GM10847 (cell line): ENCODE data around the gene RPS6KB1.

Experiments used
- POLR2A ChIP-seq: IDR thresholded peaks from 2 replicates; pipeline ENCODE4 v1.6.1; 2011; ENCODE audit not compliant: insufficient read length; ENCODE audit errors: extremely low read depth

The RPS6KB1 gene

DNA sequence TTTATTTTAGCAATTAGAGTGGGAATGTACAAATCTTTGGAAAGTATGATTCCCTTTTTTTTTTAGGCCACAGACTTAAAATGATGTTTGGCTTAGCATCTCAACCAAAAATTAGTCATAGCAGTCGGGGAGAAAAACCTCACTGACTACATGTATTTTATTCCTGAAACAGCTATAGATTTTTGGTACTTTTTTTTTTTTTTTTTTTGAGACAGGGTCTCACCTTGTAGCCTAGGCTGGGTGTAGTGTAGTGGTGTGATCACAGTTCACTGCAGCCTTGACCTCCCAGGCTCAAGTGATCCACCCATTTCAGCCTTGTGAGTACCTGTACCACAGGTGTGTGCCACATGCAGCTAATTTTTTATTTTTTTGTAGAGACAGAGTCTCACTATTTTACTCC is 48.2 kb downstream of the RPS6KB1 start:
- TF ChIP-seq POLR2A: no peak

DNA sequence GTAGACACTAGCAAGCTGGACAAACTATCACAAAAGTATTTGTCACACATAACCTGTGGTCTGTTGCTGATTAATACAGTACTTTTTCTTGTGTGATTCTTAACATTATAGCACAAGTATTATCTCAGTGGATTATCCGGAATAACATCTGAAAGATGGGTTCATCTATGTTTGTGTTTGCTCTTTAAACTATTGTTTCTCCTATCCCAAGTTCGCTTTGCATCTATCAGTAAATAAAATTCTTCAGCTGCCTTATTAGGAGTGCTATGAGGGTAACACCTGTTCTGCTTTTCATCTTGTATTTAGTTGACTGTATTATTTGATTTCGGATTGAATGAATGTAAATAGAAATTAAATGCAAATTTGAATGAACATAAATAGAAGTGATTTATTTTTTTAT is 57.1 kb downstream of the RPS6KB1 start:
- TF ChIP-seq POLR2A: no peak

DNA sequence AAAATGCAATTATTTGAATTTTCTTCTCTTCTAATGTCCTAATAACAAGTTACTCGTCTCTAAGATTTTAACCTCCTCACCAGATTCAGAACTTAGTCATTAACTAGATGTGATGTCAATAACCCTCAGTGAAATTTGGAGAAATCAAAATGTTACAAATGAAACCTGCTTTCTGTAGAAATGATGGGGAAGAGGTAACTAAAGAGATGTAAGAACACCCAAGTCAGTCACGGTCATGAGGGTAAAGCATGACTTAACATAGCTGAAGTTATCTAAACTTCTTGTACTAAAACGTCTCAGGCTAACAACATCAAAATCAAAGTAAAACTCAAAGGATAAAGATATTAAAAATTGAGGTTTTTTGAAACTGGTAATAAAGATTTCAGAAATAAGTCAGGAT is 61.9 kb downstream of the RPS6KB1 start:
- no peak for TF ChIP-seq POLR2A

- TF ChIP-seq POLR2A: no peak
Observed at GRCh38 chr17:59962739-59963318, 69.9 kb downstream of the RPS6KB1 start.

DNA sequence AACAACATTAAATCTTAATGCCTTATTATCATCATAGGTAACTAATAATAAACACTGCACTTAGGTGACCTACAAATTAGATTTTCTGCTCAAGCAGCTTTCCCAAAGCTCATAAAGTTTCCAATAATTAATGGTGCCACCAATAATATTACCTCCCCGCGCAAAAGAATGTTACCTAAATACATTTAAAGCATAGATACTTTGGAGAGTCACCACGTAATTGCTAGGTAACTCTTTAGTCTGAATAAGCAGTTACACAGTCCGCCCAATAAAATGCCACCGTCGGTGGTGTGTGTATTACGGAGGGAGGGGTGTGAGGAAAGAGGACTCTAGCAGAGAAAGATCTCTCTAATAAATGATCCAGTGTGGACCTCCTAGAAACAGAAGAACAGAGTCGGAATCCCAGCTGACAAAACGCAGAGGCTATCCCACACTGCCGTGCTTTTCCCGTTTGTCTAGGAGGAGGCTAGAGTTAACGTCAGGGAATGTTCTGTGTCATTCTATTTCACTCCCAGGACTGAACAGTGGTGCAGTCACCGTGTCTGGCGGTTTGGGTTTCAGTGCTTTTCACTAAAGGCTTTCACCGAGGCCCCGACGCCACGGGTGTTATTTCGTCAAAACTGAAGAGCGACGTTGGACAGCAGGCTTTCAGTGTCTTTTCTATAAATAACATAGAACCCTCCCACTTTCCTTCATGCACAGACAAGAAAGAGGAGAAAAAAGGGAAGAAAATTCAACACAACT is 71.0 kb downstream of the RPS6KB1 start:
- no peak for TF ChIP-seq POLR2A

DNA sequence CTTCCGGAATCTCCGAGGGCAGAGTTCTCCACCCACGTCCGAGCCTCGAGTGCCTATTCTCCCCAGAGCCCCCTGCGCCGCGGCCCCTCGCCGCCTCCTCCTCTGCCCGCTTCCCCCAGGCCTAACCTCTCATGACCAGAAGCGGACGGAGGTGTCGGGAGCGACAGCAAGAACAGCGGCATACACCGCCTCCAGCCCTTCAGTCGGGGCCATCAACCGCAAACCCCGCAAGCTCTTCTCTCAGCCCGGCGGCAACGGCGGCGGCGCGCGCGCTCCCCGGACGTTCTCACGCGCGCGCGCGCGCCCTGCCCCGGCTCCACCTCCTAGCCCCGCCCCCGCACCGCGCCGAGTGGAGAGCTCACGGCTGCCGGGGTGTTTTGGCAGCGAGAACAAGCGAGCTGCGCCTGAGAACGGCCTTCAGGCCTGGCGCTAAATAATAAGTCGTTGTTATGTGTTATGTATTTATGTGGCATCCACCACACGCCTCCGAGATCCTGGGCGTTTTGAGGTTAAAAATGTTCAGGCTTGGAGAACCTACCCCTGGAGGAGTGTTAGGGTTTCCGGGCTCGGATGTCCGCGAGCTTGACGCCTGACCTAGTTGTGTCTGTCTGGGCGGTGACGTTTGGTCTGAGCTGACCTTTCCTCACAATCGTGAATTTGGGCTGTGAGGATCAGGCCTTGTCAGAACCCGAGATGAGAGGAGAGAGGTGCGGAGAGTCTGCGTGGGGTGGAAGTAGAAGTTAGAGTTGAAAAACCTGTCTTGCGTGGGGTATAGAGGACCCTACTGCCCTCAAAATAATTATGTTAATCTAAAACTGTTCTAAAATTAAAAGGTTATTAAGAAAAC is 71.8 kb downstream of the RPS6KB1 start, which contains the start of gene RNFT1:
TSS of gene RNFT1 (minus strand) at position 259 of the 847 bp plus-strand sequence. CDS start at position 182, 77 bp downstream.
- peak; percentile 57 for TF ChIP-seq POLR2A

DNA sequence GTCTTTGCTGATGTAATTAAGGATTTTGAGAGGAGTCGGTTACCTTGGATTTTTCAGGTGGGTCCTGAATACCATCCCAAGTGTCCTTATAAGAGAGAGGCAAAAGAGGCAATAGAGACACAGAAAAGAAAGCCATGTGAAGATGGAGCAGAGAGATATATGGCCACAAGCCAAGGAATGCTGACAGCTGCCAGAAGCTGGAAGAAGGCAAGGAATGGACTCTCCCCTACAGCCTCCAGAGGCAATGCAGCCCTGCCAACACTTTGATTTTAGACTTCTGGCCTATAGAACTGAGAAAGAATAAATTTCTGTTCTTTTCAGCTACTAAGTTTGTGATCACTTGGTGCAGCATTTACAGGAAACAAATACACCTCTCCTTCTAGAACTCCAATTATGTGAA is 79.9 kb downstream of the RPS6KB1 start:
- no peak for TF ChIP-seq POLR2A
